CD4-positive, CD25-positive, alpha-beta regulatory T cell (primary cell): Measurements from ENCODE around the gene UBE2D4. TPM values are rescaled to one million over a fixed set of nuclear protein-coding genes. Genes with fewer than 3 reads are reported as not detected.
"Not testable (repeated sequence)": the region's sequence is repeated elsewhere in the genome, so short reads cannot be mapped to it uniquely, and the experiment has no call there.

Source experiments
- ATAC-seq, 2 donors: fragments of 150-1000 bp; cut with Tn5 transposase; one replicate each; pipeline ENCODE4 v1.10.0; 2021; ENCODE audit warnings: low read depth in 2 of 2, moderate number of reproducible peaks in 2 of 2, moderate library complexity in 1 of 2
- DNase-seq, 3 donors: peaks; one replicate each; pipeline versions ENCODE4 v3.0.0 to v3.0.0-alpha.2; 2012 to 2022; ENCODE audit warnings: mixed read lengths in 1 of 3
- H3K27ac ChIP-seq: one replicate; pipeline ENCODE4 v1.7.0; 2013; ENCODE audit warnings: mild to moderate bottlenecking, low read length; ENCODE audit not compliant: insufficient read depth, poor library complexity, severe bottlenecking
- H3K27me3 ChIP-seq: one replicate; pipeline ENCODE4 v1.7.0; 2013; ENCODE audit warnings: low read length; ENCODE audit not compliant: control insufficient read depth, insufficient read depth
- H3K36me3 ChIP-seq: one replicate; pipeline ENCODE4 v1.7.0; 2013; ENCODE audit warnings: mild to moderate bottlenecking, low read length, moderate library complexity; ENCODE audit not compliant: control insufficient read depth, insufficient read depth
- H3K4me1 ChIP-seq: 2 replicates; pipeline ENCODE4 v1.7.0; 2013; ENCODE audit warnings: mild to moderate bottlenecking, low read length; ENCODE audit not compliant: insufficient read depth, control insufficient read depth, poor library complexity, severe bottlenecking
- H3K4me3 ChIP-seq: one replicate; pipeline ENCODE4 v1.7.0; 2013; ENCODE audit warnings: low read depth, mild to moderate bottlenecking, low read length, moderate library complexity
- H3K9me3 ChIP-seq, 2 experiments: 1 replicate in 1 of 2; 2 replicates in 1 of 2; pipeline ENCODE4 v1.7.0; 2013; ENCODE audit warnings: low read length in 2 of 2, mild to moderate bottlenecking in 1 of 2, moderate library complexity in 1 of 2; ENCODE audit not compliant: control insufficient read depth in 2 of 2
- H3K27ac Mint-ChIP-seq, 3 donors: one replicate each; pipeline ENCODE4 v1.8.0; 2020 to 2022; ENCODE audit warnings: mild to moderate bottlenecking in 3 of 3, mixed read lengths in 3 of 3, moderate library complexity in 2 of 3
- H3K27me3 Mint-ChIP-seq: one replicate; pipeline ENCODE4 v1.8.0; 2022; ENCODE audit warnings: mild to moderate bottlenecking, mixed read lengths
- H3K36me3 Mint-ChIP-seq: one replicate; pipeline ENCODE4 v1.8.0; 2020; ENCODE audit warnings: mixed read lengths
- H3K4me1 Mint-ChIP-seq, 4 donors: one replicate each; pipeline ENCODE4 v1.8.0; 2020 to 2022; ENCODE audit warnings: mixed read lengths in 4 of 4, mild to moderate bottlenecking in 1 of 4
- H3K4me3 Mint-ChIP-seq, 4 donors: one replicate each; pipeline ENCODE4 v1.8.0; 2020 to 2022; ENCODE audit warnings: mild to moderate bottlenecking in 4 of 4, mixed read lengths in 4 of 4, moderate library complexity in 3 of 4
- H3K9me3 Mint-ChIP-seq, 7 donors: one replicate each; pipeline ENCODE4 v1.8.0; 2020 to 2022; ENCODE audit warnings: mixed read lengths in 7 of 7, mild to moderate bottlenecking in 3 of 7, moderate library complexity in 2 of 7
- polyA plus RNA-seq, 4 donors: library from polyadenylated mRNA; unstranded; fragments of 300-500 nt; fragmentation: Illumina TruSeq; gene quantifications; one replicate each; pipeline ENCODE4 v1.2.3, GENCODE V29; 2021
- total RNA-seq: library from RNA; stranded (reverse); gene quantifications from one replicate; pipeline ENCODE4 v1.2.3, GENCODE V29; 2022

Gene UBE2D4
- total and polyA plus RNA-seq, 5 donors from 2014 or later = 10.6 to 15.5 (median 13.3) TPM

- peak overlapping the region in 1 of 3 donors; percentile 20 for H3K27ac Mint-ChIP-seq
- not testable (repeated sequence) for DNase-seq, H3K9me3 ChIP-seq, H3K4me3 Mint-ChIP-seq, H3K4me1 ChIP-seq, H3K27me3 ChIP-seq, H3K27me3 Mint-ChIP-seq, H3K36me3 ChIP-seq, H3K4me1 Mint-ChIP-seq, H3K36me3 Mint-ChIP-seq, H3K27ac ChIP-seq, ATAC-seq, H3K4me3 ChIP-seq, H3K9me3 Mint-ChIP-seq
Observed at GRCh38 chr7:43974033-43974573, 47.9 kb downstream of the UBE2D4 start.

GRCh38 chr7:43974725-43975482, 48.7 kb downstream of the UBE2D4 start:
- H3K36me3 ChIP-seq, H3K27me3 ChIP-seq, H3K4me3 ChIP-seq, H3K9me3 ChIP-seq, H3K27me3 Mint-ChIP-seq, H3K27ac ChIP-seq, H3K4me1 Mint-ChIP-seq, H3K9me3 Mint-ChIP-seq, H3K4me3 Mint-ChIP-seq, DNase-seq, H3K36me3 Mint-ChIP-seq, H3K4me1 ChIP-seq, ATAC-seq: not testable (repeated sequence)
- peak overlapping the region in 1 of 3 donors; percentile 42 for H3K27ac Mint-ChIP-seq

- Histone ChIP-seq H3K27ac (no peak overlapping the region), H3K27me3 (no peaks in the 10 kb centered on the region), H3K36me3 (no peaks in the 10 kb centered on the region), H3K4me1 (no peaks in the 10 kb centered on the region), H3K4me3 (no peak overlapping the region), H3K9me3 (no peaks in the 10 kb centered on the region)
- Mint-ChIP-seq H3K4me3 (no peak overlapping the region), H3K27me3 (no peaks in the 10 kb centered on the region), H3K27ac (peak overlapping the region in 1 of 3 donors; percentile 77), H3K9me3 (no peaks in the 10 kb centered on the region), H3K36me3 (peaks cover 4% of the 10 kb centered on the region), H3K4me1 (no peaks in the 10 kb centered on the region)
- no peak for DNase-seq
- ATAC-seq = no peak
Observed at GRCh38 chr7:43977525-43977924, 51.3 kb downstream of the UBE2D4 start.

- H3K4me1 Mint-ChIP-seq, H3K27ac Mint-ChIP-seq, H3K4me1 ChIP-seq, H3K27me3 Mint-ChIP-seq, H3K36me3 Mint-ChIP-seq, DNase-seq, H3K9me3 Mint-ChIP-seq, H3K4me3 Mint-ChIP-seq, H3K27me3 ChIP-seq, H3K9me3 ChIP-seq, ATAC-seq, H3K36me3 ChIP-seq, H3K27ac ChIP-seq, H3K4me3 ChIP-seq: not testable (repeated sequence)
Observed at GRCh38 chr7:43978102-43978501, 51.9 kb downstream of the UBE2D4 start.

- not testable (repeated sequence) for H3K27me3 ChIP-seq, H3K4me3 Mint-ChIP-seq, H3K4me3 ChIP-seq, H3K9me3 Mint-ChIP-seq, H3K4me1 ChIP-seq, DNase-seq, ATAC-seq, H3K9me3 ChIP-seq, H3K27ac Mint-ChIP-seq, H3K4me1 Mint-ChIP-seq, H3K36me3 Mint-ChIP-seq, H3K36me3 ChIP-seq, H3K27me3 Mint-ChIP-seq, H3K27ac ChIP-seq
Observed at GRCh38 chr7:43982848-43983247, 56.6 kb downstream of the UBE2D4 start.

GRCh38 chr7:43983736-43984135, 57.5 kb downstream of the UBE2D4 start:
- H3K36me3 ChIP-seq, H3K4me1 ChIP-seq, H3K27ac Mint-ChIP-seq, H3K9me3 Mint-ChIP-seq, H3K27me3 Mint-ChIP-seq, H3K9me3 ChIP-seq, H3K27me3 ChIP-seq, H3K27ac ChIP-seq, H3K4me3 Mint-ChIP-seq, H3K4me1 Mint-ChIP-seq, H3K4me3 ChIP-seq, ATAC-seq, H3K36me3 Mint-ChIP-seq, DNase-seq: not testable (repeated sequence)

GRCh38 chr7:43985904-43986864, 59.9 kb downstream of the UBE2D4 start:
- not testable (repeated sequence) for H3K36me3 Mint-ChIP-seq, H3K9me3 Mint-ChIP-seq, H3K4me3 ChIP-seq, H3K9me3 ChIP-seq, H3K4me1 ChIP-seq, H3K4me1 Mint-ChIP-seq, H3K27me3 Mint-ChIP-seq, H3K36me3 ChIP-seq, H3K27ac Mint-ChIP-seq, H3K27me3 ChIP-seq, H3K27ac ChIP-seq
- DNase-seq = peak; percentile 68 to 75 (median 71)
- peak overlapping the region in 1 of 4 donors; percentile 56 for H3K4me3 Mint-ChIP-seq
- peak; percentile 79 for ATAC-seq
